GM06990 (cell line): ENCODE results near the gene MBNL3.

Experiments
- DNase-seq: peaks from one replicate; pipeline ENCODE4 v3.0.0-alpha.2; 2011; ENCODE audit not compliant: insufficient read length; ENCODE audit errors: extremely low read depth
- H3K27me3 ChIP-seq: replicated peaks from 2 replicates; pipeline ENCODE4 v1.6.0; 2011; ENCODE audit warnings: low read length; ENCODE audit not compliant: control insufficient read depth, insufficient read depth
- H3K36me3 ChIP-seq: 2 replicates; pipeline ENCODE4 v1.5.1; 2011; ENCODE audit warnings: low read length; ENCODE audit not compliant: control insufficient read depth, insufficient read depth
- H3K4me3 ChIP-seq: replicated peaks from 2 replicates; pipeline ENCODE4 v1.5.1; 2011; ENCODE audit warnings: low read depth, mild to moderate bottlenecking, control low read depth, low read length
- CTCF ChIP-seq: IDR thresholded peaks from 2 replicates; pipeline ENCODE4 v1.5.1; 2011; ENCODE audit warnings: low read length, control low read depth, mild to moderate bottlenecking, inconsistent platforms; ENCODE audit not compliant: insufficient read depth, poor library complexity, severe bottlenecking

Gene MBNL3

DNA sequence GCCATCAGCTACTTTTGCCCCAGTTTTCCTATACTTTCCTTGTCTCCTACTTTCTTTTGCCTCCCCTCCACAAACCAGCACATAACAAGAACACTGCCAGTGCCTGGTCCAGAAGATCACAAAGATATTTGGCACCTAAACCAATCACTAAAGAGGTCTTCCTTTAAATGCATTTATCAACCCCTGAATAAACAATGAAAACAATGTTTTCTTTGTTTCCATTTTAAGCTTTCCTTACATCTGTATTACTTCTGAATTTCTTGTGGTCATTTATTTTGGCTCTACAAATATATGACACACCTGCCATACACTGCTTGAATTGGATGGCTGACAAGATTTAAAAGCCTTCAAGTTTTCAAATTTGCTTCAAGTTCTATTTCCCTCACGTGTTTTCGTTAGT is 43.9 kb downstream of the MBNL3 start:
- Histone ChIP-seq H3K4me3 (no peak overlapping the region), H3K27me3 (no peaks in the 10 kb centered on the region), H3K36me3 (no peaks in the 10 kb centered on the region)
- TF ChIP-seq CTCF = no peak
- DNase-seq = no peak

DNA sequence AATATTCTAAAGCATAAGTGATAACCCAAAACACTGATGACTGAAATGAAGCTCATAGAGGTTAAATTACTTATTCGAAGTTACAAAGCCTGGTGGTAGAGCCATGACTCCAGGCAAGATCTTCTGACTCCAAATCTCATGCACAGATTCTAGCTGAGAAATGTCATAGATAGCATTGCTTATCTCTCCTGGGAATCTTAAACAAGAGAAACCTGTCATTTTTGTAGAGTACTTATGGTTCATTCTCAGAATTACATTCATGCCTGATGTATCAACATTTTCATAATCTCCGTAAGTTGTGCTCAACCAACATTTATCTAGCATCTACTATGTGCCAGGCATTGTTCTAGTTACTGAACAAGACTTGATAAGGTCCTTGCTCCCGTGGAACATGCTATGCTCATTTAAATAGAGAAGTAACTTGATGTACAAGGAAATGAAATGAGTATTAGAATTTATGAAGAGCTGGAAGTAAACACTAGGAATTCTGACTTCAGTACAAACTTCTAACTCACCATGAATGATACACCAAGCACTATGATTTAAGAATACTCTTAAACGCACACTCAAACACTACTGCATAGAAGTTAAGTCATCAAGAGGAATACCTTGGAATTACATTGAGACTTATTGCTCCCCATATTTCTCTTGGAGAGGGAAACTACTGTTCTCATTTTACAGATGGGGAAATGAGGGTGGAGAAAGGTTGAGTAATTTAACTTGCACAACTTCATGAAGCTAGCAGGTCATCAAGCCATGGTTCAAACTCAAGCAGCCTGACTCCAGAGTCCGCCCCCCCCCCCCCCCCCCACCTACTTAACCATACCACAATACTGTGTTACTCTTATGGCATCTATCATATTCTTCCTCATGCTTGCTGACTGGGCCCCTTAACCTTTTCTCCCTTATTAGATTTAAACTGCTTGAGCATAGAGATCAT is 45.4 kb downstream of the MBNL3 start:
- Histone ChIP-seq H3K4me3 (no peak overlapping the region), H3K27me3 (no peaks in the 10 kb centered on the region), H3K36me3 (no peaks in the 10 kb centered on the region)
- no peak for TF ChIP-seq CTCF
- no peak for DNase-seq

GRCh38 chrX:132442691-132443090 is 46.1 kb downstream of the MBNL3 start:
- no peak overlapping the region for H3K4me3 ChIP-seq
- DNase-seq = no peak
- no peak for TF ChIP-seq CTCF
- H3K36me3 ChIP-seq = no peaks in the 10 kb centered on the region
- H3K27me3 ChIP-seq = no peaks in the 10 kb centered on the region

- TF ChIP-seq CTCF = no peak
- no peak for DNase-seq
- Histone ChIP-seq H3K36me3 (no peaks in the 10 kb centered on the region), H3K4me3 (no peak overlapping the region), H3K27me3 (no peaks in the 10 kb centered on the region)
These were observed 53.6 kb downstream of the MBNL3 start for GRCh38 chrX:132435222-132435621.

- DNase-seq = no peak
- TF ChIP-seq CTCF = no peak
- Histone ChIP-seq H3K4me3 (no peak overlapping the region), H3K27me3 (no peaks in the 10 kb centered on the region), H3K36me3 (no peaks in the 10 kb centered on the region)
These were observed 55.3 kb downstream of the MBNL3 start for GRCh38 chrX:132433551-132433950.
